ENCODE measurements around the gene TADA1. TPM values are rescaled to one million over a fixed set of nuclear protein-coding genes. Genes with fewer than 3 reads are reported as not detected.

Gene TADA1
- polyA plus RNA-seq, 1 of the 3 experiments (the other 2 are of a cell fraction): 9.3 TPM

- Histone ChIP-seq H2AFZ (ENCODE audit: low read depth) (no peak overlapping the region), H3K4me1 (ENCODE audit: control insufficient read depth in 1 of 2, insufficient read depth in 2 of 2, low read depth in 1 of 2, low read length in 1 of 2) (no peaks in the 10 kb centered on the region), H4K20me1 (ENCODE audit: insufficient read depth) (no peaks in the 10 kb centered on the region), H3K4me3 (ENCODE audit: low read depth in 2 of 2, low read length in 1 of 2) (no peak overlapping the region), H3K79me2 (ENCODE audit: insufficient read depth) (no peaks in the 10 kb centered on the region), H3K27ac (ENCODE audit: low read depth in 2 of 2, low read length in 1 of 2) (no peak overlapping the region), H3K9me2 (no peaks in the 10 kb centered on the region), H3K9me3 (no peaks in the 10 kb centered on the region), H3K9ac (no peak overlapping the region), H3K27me3 (ENCODE audit: insufficient read depth) (peaks cover 7% of the 10 kb centered on the region; the same call in 1 of the 2 replicates), H3K36me3 (replicated peaks in 1 of 2; ENCODE audit: control insufficient read depth in 1 of 2, insufficient read depth in 2 of 2, low read length in 1 of 2) (no peaks in the 10 kb centered on the region), H3F3A (replicated peaks; ENCODE audit: insufficient read depth) (no peaks in the 10 kb centered on the region), H3K4me2 (no peak overlapping the region)
- TF ChIP-seq MEF2A (IDR thresholded peaks at IDR 0.05; ENCODE audit: borderline replicate concordance, low read depth) (no peak), FOXJ3 (CRISPR knock-in tag; IDR thresholded peaks at IDR 0.05) (no peak), CHD2 (IDR thresholded peaks at IDR 0.05; ENCODE audit: low read length, partially characterized antibody) (no peak), RXRA (IDR thresholded peaks at IDR 0.05; ENCODE audit: borderline replicate concordance, low read depth) (no peak), MXI1 (IDR thresholded peaks at IDR 0.05; ENCODE audit: low read depth, low read length) (no peak), JUND (IDR thresholded peaks at IDR 0.05) (no peak), FOSL2 (IDR thresholded peaks at IDR 0.05; ENCODE audit: borderline replicate concordance, low read depth) (no peak), RCOR1 (IDR thresholded peaks at IDR 0.05; ENCODE audit: low read length) (no peak), USF1 (IDR thresholded peaks at IDR 0.05; ENCODE audit: borderline replicate concordance, low read depth) (no peak), RFX5 (IDR thresholded peaks at IDR 0.05; ENCODE audit: low read length) (no peak), ELF1 (IDR thresholded peaks at IDR 0.05) (no peak)
- TF ChIP-seq, protein P1, sequence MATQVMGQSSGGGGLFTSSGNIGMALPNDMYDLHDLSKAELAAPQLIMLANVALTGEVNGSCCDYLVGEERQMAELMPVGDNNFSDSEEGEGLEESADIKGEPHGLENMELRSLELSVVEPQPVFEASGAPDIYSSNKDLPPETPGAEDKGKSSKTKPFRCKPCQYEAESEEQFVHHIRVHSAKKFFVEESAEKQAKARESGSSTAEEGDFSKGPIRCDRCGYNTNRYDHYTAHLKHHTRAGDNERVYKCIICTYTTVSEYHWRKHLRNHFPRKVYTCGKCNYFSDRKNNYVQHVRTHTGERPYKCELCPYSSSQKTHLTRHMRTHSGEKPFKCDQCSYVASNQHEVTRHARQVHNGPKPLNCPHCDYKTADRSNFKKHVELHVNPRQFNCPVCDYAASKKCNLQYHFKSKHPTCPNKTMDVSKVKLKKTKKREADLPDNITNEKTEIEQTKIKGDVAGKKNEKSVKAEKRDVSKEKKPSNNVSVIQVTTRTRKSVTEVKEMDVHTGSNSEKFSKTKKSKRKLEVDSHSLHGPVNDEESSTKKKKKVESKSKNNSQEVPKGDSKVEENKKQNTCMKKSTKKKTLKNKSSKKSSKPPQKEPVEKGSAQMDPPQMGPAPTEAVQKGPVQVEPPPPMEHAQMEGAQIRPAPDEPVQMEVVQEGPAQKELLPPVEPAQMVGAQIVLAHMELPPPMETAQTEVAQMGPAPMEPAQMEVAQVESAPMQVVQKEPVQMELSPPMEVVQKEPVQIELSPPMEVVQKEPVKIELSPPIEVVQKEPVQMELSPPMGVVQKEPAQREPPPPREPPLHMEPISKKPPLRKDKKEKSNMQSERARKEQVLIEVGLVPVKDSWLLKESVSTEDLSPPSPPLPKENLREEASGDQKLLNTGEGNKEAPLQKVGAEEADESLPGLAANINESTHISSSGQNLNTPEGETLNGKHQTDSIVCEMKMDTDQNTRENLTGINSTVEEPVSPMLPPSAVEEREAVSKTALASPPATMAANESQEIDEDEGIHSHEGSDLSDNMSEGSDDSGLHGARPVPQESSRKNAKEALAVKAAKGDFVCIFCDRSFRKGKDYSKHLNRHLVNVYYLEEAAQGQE (IDR thresholded peaks at IDR 0.05; ENCODE audit: low read depth, low read length): no peak
- TF ChIP-seq, protein P2, sequence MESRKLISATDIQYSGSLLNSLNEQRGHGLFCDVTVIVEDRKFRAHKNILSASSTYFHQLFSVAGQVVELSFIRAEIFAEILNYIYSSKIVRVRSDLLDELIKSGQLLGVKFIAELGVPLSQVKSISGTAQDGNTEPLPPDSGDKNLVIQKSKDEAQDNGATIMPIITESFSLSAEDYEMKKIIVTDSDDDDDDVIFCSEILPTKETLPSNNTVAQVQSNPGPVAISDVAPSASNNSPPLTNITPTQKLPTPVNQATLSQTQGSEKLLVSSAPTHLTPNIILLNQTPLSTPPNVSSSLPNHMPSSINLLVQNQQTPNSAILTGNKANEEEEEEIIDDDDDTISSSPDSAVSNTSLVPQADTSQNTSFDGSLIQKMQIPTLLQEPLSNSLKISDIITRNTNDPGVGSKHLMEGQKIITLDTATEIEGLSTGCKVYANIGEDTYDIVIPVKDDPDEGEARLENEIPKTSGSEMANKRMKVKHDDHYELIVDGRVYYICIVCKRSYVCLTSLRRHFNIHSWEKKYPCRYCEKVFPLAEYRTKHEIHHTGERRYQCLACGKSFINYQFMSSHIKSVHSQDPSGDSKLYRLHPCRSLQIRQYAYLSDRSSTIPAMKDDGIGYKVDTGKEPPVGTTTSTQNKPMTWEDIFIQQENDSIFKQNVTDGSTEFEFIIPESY (IDR thresholded peaks at IDR 0.05; ENCODE audit: borderline replicate concordance, low read depth): no peak
- ChIA-PET POLR2A (no interaction called here), CTCF (no interaction called here)
- DNase-seq: no peak
Observed at GRCh38 chr1:166827426-166827825, 48.6 kb downstream of the TADA1 start.

All from SK-N-SH (cell line).